Measurements from ENCODE around the gene SH3BP5.

Gene SH3BP5

GRCh38 chr3:15217011-15217671 is 115.2 kb downstream of the SH3BP5 start:
- Histone ChIP-seq H3K36me3 (replicated peaks; ENCODE audit: insufficient read depth, low read length) (peaks cover 2% of the 10 kb centered on the region; the same call in 1 of the 2 replicates), H3K4me3 (ENCODE audit: low read length) (no peak overlapping the region)

GRCh38 chr3:15216501-15216900 is 115.9 kb downstream of the SH3BP5 start:
- TF ChIP-seq EZH2phosphoT487 (IDR thresholded peaks at IDR 0.05; ENCODE audit: low read length), result no peak
- TF ChIP-seq EZH2 (optimal IDR thresholded peaks at IDR 0.05; ENCODE audit: low read depth, low read length), result no peak
- TF ChIP-seq, protein P1, sequence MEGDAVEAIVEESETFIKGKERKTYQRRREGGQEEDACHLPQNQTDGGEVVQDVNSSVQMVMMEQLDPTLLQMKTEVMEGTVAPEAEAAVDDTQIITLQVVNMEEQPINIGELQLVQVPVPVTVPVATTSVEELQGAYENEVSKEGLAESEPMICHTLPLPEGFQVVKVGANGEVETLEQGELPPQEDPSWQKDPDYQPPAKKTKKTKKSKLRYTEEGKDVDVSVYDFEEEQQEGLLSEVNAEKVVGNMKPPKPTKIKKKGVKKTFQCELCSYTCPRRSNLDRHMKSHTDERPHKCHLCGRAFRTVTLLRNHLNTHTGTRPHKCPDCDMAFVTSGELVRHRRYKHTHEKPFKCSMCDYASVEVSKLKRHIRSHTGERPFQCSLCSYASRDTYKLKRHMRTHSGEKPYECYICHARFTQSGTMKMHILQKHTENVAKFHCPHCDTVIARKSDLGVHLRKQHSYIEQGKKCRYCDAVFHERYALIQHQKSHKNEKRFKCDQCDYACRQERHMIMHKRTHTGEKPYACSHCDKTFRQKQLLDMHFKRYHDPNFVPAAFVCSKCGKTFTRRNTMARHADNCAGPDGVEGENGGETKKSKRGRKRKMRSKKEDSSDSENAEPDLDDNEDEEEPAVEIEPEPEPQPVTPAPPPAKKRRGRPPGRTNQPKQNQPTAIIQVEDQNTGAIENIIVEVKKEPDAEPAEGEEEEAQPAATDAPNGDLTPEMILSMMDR (IDR thresholded peaks at IDR 0.05; ENCODE audit: low read length), result no peak
- Histone ChIP-seq H3K9ac (ENCODE audit: low read length) (no peak overlapping the region), H3K27ac (ENCODE audit: low read length) (no peak overlapping the region), H3K4me3 (ENCODE audit: low read length) (no peak overlapping the region), H3F3A (ENCODE audit: insufficient read depth, low read length) (peaks cover 4% of the 10 kb centered on the region; the same call in 1 of the 2 replicates), H3K79me2 (ENCODE audit: low read length) (no peaks in the 10 kb centered on the region), H3K4me1 (ENCODE audit: low read length) (peaks cover 15% of the 10 kb centered on the region), H3K4me2 (ENCODE audit: low read depth, low read length) (no peak overlapping the region), H2AFZ (ENCODE audit: low read length) (no peak overlapping the region), H4K20me1 (ENCODE audit: insufficient read depth, low read length) (no peaks in the 10 kb centered on the region), H3K36me3 (replicated peaks; ENCODE audit: insufficient read depth, low read length) (no peaks in the 10 kb centered on the region; the same call in 1 of the 2 replicates), H3K9me3 (replicated peaks; ENCODE audit: insufficient read depth, low read length) (no peaks in the 10 kb centered on the region), H3K9me2 (replicated peaks; ENCODE audit: insufficient read depth, low read length) (no peaks in the 10 kb centered on the region), H3K27me3 (replicated peaks; ENCODE audit: insufficient read depth, low read length) (no peaks in the 10 kb centered on the region)
- no peak for DNase-seq

More at GRCh38 chr3:15217011-15217671, 115.2 kb downstream of the SH3BP5 start:
- no peaks in the 10 kb centered on the region for H3K27me3 ChIP-seq (replicated peaks; ENCODE audit: insufficient read depth, low read length)
- DNase-seq, result no peak
- no peaks in the 10 kb centered on the region for H3K9me3 ChIP-seq (replicated peaks; ENCODE audit: insufficient read depth, low read length)
- no peaks in the 10 kb centered on the region for H3K79me2 ChIP-seq (ENCODE audit: low read length)
- no peaks in the 10 kb centered on the region for H3K9me2 ChIP-seq (replicated peaks; ENCODE audit: insufficient read depth, low read length)
- H3K27ac ChIP-seq (ENCODE audit: low read length), result no peak overlapping the region
- H2AFZ ChIP-seq (ENCODE audit: low read length), result no peak overlapping the region
- H3K9ac ChIP-seq (ENCODE audit: low read length), result no peak overlapping the region
- H3K4me2 ChIP-seq (ENCODE audit: low read depth, low read length), result no peak overlapping the region
- peaks cover 4% of the 10 kb centered on the region; the same call in 1 of the 2 replicates for H3F3A ChIP-seq (ENCODE audit: insufficient read depth, low read length)
- H4K20me1 ChIP-seq (ENCODE audit: insufficient read depth, low read length), result no peaks in the 10 kb centered on the region
- TF ChIP-seq EZH2 (optimal IDR thresholded peaks at IDR 0.05; ENCODE audit: low read depth, low read length), result no peak
- TF ChIP-seq EZH2phosphoT487 (IDR thresholded peaks at IDR 0.05; ENCODE audit: low read length), result no peak
- TF ChIP-seq, protein P1 (IDR thresholded peaks at IDR 0.05; ENCODE audit: low read length), result no peak
- peaks cover 15% of the 10 kb centered on the region for H3K4me1 ChIP-seq (ENCODE audit: low read length)

DNA sequence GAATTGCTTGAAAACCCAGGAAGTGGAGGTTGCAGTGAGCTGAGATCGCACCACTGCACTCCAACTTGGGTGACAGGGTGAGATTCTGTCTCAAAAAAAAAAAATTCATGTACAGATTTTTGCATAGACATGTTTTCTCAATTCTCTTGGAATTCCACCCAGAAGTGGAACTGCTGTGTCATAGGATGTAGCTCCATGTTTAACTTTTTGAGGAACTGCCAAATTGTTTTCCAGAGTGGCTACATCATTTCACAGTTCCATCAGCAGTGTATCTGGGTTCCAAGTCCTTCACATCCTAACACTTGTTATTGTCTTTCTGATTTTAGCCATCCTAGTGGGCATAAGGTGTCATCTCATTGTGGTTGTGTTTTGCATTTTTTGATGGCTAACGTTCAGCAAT is 116.4 kb downstream of the SH3BP5 start:
- Histone ChIP-seq H3K4me2 (ENCODE audit: low read depth, low read length) (no peak overlapping the region), H3K4me1 (ENCODE audit: low read length) (peaks cover 15% of the 10 kb centered on the region), H3K9ac (ENCODE audit: low read length) (no peak overlapping the region), H3K9me2 (replicated peaks; ENCODE audit: insufficient read depth, low read length) (no peaks in the 10 kb centered on the region), H3K27me3 (replicated peaks; ENCODE audit: insufficient read depth, low read length) (no peaks in the 10 kb centered on the region), H3K79me2 (ENCODE audit: low read length) (no peaks in the 10 kb centered on the region; the same call in 1 of the 2 replicates), H2AFZ (ENCODE audit: low read length) (no peak overlapping the region), H3K9me3 (replicated peaks; ENCODE audit: insufficient read depth, low read length) (no peaks in the 10 kb centered on the region), H3F3A (ENCODE audit: insufficient read depth, low read length) (peaks cover 4% of the 10 kb centered on the region; the same call in 1 of the 2 replicates), H3K36me3 (replicated peaks; ENCODE audit: insufficient read depth, low read length) (no peaks in the 10 kb centered on the region; the same call in 1 of the 2 replicates), H4K20me1 (ENCODE audit: insufficient read depth, low read length) (no peaks in the 10 kb centered on the region), H3K27ac (ENCODE audit: low read length) (no peak overlapping the region), H3K4me3 (ENCODE audit: low read length) (no peak overlapping the region)
- DNase-seq, result no peak
- TF ChIP-seq, protein P1 (IDR thresholded peaks at IDR 0.05; ENCODE audit: low read length), result no peak
- TF ChIP-seq EZH2phosphoT487 (IDR thresholded peaks at IDR 0.05; ENCODE audit: low read length), result no peak
- no peak for TF ChIP-seq EZH2 (optimal IDR thresholded peaks at IDR 0.05; ENCODE audit: low read depth, low read length)
